ENCODE data around the gene TMEM269. TPM values are rescaled to one million over a fixed set of nuclear protein-coding genes. Genes with fewer than 3 reads are reported as not detected.
"Not testable (repeated sequence)": the region's sequence is repeated elsewhere in the genome, so short reads cannot be mapped to it uniquely, and the experiment has no call there.

Gene TMEM269
- total RNA-seq, 1 experiment from 2014 or later, result not detected

DNA sequence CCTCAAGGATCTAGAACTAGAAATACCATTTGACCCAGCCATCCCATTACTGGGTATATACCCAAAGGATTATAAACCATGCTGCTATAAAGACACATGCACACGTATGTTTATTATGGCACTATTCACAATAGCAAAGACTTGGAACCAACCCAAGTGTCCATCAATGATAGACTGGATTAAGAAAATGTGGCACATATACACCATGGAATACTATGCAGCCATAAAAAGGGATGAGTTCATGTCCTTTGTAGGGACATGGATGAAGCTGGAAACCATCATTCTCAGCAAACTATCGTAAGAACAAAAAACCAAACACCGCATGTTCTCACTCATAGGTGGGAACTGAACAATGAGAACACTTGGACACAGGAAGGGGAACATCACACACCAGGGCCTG, 30.0 kb downstream of the TMEM269 start:
- DNase-seq (ENCODE audit: low spot score); in situ Hi-C loops (cut with HindIII; ENCODE audit: low sequenced_read_pairs): not testable (repeated sequence)

DNA sequence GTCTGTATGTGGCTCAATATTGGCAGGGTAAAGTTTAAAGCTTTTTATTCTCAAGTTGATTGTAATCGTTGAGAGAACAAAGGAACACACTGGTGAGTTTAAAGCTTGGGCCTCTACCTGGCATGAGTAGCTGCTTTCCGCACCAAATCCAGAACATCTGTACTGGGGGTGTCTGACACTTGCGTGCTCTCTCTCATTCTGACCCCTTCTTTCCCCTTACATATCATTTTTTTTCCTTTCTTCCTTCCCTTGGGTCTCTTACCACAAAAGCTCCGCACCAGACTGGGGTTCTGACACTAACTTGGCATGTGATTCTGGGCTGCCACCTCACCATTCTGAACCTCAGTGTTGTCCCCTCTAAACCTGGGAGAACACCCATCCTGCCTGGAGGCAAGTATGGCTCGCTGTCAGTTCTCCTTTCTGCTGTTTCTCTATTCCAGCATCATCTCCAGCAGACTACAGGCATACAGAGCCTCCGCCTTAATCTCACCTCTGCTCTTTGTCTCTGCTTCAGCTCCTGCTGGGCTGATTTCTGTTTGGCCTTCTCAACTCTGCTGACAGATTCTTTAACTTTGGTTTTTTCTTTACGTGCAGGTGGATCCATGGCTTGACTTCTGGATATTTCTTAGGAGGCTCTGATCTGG, 31.3 kb downstream of the TMEM269 start:
- in situ Hi-C loops (cut with HindIII; ENCODE audit: low sequenced_read_pairs), result no loop called here
- no peak for DNase-seq (ENCODE audit: low spot score)

DNA sequence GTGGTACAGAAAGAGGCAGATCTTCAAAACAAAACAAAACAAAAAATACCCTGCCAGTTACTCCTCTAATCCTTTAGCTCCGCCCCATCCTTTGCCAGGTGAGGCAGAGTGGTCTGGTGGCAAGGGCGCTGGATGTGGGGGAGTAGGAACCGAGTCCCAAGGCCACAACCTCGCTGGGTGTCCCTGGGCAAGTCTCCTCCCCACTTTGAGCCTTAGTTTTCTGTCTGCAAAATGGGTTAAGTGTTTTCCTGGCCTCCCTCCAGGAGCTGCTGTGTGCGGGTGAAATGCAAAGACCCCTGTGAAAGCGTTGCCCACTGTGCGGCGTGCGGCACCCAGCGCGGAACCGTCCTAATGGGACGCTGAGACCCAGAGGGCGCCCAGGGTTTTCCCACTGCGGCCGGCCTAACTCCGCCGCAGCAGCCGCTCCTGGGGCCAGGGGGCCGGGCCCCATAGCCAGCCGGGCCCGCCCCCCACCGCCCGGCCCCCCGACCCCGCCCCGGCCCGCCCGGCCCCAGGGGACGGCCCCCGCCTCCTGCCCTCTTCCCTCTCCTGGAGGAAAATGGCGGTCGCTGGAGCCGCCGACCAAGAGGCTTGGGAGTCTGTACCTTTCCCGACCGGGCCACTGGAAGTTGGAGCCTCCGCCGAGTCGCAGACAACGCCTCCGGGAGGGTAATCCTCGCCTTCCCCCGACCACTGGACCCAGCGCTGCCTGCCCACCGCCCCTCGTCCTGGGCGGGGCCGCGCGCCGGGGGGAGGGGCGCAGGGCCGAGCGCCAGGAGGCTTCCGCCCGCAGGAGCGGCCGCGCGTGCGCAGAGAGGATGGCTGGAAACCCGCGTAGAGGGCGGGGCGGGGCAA, 32.0 kb downstream of the TMEM269 start, which contains the start of the genes ERMAP and SVBP:
Gene ERMAP, plus strand, starts transcription at position 538 of the 855 bp plus-strand sequence. CDS start 13,327 bp downstream, outside the sequence.
Gene SVBP, minus strand, starts transcription at position 813 of the 855 bp plus-strand sequence. CDS start 853 bp downstream, outside the sequence.
- in situ Hi-C loops (cut with HindIII; ENCODE audit: low sequenced_read_pairs), result no loop called here

DNA sequence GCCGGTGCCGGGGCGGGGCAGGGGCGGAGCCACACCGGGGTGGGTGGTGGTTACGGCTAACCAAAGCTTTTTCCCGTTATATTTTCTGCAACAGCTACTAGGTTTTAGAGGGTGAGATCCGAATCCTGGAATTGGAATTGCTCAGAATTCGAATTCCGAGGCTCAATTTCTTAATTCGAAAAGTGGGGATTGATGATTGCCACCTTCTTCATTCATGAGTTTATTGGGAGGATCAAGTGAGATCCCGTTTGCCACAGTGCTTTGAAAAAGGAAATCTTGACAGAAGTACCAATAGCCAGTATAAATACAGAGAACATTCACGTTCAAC, 32.6 kb downstream of the TMEM269 start:
- no peak for DNase-seq (ENCODE audit: low spot score)
- in situ Hi-C loops (cut with HindIII; ENCODE audit: low sequenced_read_pairs), result no loop called here

More for the DNA sequence above, 32.0 kb downstream of the TMEM269 start, which contains the start of the genes ERMAP and SVBP:
- peak; percentile 90 for DNase-seq (ENCODE audit: low spot score)

DNA sequence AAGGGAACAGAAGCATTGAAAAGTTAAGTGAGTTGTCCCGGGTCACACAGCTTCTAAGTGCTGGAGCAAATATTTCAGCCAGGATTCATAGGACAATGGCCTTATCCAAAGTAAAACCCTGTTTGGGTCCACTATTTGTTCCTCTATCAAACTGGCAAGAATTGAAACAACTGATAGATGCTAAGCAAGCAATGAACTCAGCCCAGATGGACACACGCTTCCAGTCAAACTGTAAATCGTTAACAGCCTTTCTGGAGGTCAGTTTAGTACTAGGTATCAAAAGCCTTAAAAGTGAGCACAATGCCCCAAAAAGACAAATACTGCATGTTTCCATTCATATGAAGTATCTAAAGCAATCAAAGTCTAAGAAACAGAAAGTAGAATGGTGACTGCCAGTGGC, 33.2 kb downstream of the TMEM269 start:
- no peak for DNase-seq (ENCODE audit: low spot score)
- in situ Hi-C loops (cut with HindIII; ENCODE audit: low sequenced_read_pairs), result no loop called here

DNA sequence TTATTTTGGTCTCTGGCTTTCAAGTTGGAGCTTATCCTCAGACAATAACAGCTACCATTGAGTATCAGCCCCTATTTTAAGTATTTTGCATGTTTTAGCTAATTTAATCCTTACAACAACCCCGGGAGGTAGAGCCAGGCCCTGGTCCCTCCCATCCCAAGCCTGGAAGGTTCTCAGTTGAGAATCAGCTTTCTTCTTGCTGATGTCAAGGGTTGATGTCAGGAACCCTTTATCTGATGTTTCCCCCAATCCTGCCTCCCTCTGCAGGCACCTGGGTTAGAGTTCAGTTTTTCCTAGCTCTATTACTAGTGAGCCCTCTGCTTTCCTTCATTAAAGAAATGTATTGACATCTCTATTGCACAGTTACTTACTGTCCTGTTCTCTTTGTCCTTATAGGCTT, 36.0 kb downstream of the TMEM269 start:
- in situ Hi-C loops (cut with HindIII; ENCODE audit: low sequenced_read_pairs), result no loop called here
- no peak for DNase-seq (ENCODE audit: low spot score)

DNA sequence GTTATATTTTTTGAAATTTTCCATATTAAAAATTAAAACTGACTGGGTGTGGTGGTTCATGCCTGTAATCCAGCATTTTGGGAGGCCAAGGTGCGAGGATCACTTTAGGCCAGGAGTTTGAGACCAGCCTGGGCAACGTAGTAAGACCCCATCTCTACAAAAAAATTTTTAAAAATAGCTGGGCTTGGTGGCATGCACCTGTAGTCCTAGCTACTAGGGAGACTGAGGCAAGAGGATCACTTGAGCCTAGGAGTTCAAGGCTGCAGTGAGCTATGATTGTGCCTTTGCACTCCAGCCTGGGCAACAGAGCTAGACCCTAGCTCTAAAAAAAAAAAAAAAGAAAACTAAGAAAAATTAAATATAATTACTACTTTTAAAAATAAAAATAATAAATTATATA, 36.9 kb downstream of the TMEM269 start:
- no peak for DNase-seq (ENCODE audit: low spot score)
- in situ Hi-C loops (cut with HindIII; ENCODE audit: low sequenced_read_pairs), result no loop called here

DNA sequence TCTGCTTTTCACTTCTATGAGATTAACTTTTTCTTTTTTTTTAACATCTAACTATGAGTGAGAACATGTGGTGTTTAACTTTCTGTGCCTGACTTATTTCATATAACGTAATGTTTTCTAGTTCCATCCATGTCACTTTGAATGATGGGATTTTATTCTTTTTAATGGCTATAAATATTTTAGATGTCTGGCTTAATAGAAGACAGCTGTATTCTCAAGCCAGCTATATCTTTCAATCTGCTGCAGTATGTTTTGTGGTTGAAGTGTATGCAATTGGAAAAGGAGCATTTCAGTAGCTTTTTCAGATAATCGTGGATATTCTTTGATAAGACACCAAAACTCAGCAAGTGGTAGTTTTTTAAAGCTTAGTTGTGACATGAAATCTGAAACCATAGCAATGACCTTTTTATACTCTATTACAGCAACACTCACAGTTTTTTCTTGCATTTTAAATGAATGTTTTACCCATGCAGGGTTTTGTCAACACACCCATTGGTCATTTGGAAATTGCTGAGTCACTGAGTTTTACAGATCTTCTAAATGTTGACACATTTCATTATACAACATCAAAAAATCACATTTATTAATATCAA, 38.1 kb downstream of the TMEM269 start:
- DNase-seq (ENCODE audit: low spot score), result no peak
- in situ Hi-C loops (cut with HindIII; ENCODE audit: low sequenced_read_pairs), result no loop called here

DNA sequence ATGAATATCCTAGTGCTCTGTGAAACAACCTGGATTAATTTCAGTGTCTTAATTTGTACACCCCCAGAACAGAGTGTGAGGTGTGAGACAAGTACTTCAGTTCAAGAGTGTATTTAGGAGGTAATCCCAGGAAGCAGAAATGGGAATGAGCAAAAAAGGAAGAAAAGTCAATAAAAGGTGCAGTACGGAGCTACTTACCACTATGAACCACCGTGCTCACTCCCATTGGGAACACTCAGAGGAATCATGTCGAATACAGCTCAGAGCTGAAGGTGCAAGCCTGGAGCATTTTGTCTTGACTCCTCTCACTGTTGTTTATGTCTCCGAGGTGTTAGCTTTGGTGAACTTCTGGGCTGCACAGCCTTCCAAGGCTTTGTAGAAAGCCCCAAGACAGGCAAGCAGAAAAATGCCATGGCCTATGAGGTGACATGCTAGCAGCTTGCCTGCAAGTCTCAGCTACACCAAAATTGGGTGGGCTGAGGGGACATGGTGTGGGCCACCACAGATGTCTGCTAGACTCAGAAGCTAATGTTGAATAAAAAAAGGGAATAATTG, 39.8 kb downstream of the TMEM269 start:
- in situ Hi-C loops (cut with HindIII; ENCODE audit: low sequenced_read_pairs), result no loop called here
- no peak for DNase-seq (ENCODE audit: low spot score)

DNA sequence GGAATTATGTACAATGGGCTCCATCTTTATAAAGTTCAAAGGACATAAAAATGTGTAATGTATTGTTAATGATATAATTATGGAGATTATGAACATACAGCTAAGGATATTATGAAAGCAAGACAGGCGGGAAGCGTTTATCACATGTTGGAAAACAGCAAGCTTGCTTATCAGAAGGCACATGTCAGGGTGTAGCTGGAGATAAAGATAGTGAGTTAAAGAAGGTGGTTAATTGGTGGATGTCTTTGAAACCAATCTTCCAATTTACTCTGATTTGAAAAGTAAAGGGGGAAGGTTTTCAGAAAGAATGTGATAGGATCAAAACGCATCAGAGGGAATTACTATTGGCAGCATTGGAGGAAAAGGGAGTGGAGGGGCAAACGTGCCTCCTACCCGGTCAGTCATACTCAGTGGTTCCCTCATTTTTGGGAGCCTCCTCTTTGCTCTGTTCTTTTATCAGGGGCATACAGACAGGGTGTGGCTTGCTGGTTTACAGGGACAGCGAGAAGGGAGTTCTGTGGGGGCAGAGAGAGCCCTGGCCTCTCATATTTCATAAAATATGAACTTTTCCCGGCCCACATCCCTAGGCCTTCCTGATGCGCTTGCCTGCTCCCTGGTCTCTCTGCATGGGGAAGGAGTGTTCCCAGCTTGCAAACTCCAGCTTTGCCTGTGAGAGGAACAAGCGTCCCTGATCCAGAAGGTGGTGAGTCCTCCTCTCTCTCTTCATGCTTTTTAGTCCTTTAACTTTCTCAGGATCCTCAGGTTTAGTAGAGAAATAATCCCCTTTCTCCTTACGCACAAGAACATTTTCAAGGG, 40.5 kb downstream of the TMEM269 start:
- in situ Hi-C loops (cut with HindIII; ENCODE audit: low sequenced_read_pairs), result no loop called here
- DNase-seq (ENCODE audit: low spot score), result no peak

DNA sequence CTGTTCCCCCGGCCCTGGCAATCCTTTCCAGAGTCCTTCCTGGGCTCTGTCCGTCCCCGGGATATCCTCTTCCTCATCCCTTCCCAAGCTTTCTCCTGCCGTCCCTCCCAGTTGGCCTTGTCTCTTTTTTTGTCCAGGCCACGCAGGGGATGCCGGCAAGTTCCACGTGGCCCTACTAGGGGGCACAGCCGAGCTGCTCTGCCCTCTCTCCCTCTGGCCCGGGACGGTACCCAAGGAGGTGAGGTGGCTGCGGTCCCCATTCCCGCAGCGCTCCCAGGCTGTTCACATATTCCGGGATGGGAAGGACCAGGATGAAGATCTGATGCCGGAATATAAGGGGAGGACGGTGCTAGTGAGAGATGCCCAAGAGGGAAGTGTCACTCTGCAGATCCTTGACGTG, 45.8 kb downstream of the TMEM269 start:
- no peak for DNase-seq (ENCODE audit: low spot score)
- in situ Hi-C loops (cut with HindIII; ENCODE audit: low sequenced_read_pairs), result no loop called here

DNA sequence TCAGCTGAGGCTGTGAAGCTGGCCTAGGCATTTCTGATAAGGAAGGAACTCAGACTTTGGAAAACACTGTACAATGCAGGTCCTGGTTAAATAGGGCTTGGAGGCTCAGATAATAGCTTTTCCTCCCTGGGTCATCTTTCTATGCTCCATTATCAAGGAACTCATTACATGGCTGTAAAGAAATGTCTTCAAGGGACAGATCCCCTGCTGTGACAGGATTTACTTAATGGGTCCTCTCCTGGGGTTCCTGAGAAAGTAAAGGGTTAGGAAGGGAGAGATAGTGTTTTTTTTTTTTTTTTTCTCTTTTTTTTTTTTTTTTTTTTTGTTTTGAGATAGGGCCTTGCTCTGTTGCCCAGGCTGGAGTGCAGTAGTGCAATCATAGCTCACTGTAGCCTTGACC, 46.5 kb downstream of the TMEM269 start:
- DNase-seq (ENCODE audit: low spot score), result no peak
- in situ Hi-C loops (cut with HindIII; ENCODE audit: low sequenced_read_pairs), result no loop called here

DNA sequence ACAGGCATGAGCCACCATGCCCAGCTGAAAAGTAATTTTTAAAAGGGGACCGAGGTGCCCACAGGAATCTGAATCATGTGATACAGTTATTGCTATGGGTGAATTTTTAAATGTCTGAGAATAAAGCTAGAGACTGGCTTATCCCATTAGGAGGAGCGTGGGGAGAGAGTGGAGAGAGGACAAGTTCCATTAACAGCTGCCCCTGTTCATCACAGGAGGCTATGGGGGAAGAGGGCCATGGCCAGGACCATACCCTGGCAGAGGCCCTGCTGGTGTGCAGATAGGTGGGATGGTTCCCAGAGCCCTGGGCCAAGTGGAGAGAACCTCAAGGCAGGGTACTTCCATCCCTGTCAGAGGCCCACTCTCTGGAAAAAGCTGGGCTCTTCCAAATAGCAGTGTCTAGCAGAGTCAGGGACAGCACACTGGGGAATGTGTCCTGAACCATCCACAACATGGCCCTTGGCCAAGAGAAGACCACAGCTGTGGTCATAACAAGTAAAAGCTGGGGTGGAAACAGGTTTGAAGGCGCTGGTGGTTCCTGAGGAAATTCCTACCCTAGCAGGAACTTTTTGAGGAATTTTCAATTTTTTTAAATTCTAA, 48.0 kb downstream of the TMEM269 start:
- no peak for DNase-seq (ENCODE audit: low spot score)
- in situ Hi-C loops (cut with HindIII; ENCODE audit: low sequenced_read_pairs), result no loop called here

DNA sequence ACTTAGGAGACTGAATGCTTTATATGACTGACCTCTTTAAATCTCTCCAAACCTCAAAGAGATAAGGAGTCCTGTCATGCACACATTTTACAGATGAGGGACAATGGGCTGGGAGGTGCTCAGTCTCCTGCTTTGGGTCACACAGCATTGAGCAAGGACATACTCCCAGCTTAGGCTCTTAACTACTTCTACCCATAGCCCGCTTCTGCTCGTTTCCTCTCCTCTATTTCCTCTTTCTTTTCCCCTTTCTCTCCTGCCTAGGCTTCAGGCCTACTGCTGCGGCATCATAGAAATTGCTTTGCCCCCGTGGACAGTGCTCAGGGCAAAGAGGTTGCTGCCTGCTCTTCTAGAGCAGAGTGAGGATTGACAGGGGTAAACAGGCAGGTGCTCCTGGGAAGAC, 49.2 kb downstream of the TMEM269 start:
- in situ Hi-C loops (cut with HindIII; ENCODE audit: low sequenced_read_pairs), result no loop called here
- DNase-seq (ENCODE audit: low spot score), result no peak

DNA sequence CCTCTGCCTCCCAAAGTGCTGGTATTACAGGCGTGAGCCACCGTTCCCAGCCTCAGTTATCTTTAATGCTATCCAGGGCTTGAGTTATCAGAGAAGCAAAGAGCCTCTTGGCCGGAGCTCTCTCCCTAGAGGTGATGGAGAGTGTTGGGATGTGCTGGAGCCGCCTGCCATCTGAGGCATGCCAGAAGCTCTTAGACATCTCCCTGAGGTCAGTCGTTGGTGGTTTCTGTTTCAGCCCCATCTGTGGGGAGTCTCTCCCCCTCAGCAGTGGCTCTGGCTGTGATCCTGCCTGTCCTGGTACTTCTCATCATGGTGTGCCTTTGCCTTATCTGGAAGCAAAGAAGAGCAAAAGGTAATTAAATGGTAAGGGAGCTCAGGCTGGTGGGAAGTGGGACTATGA, 50.0 kb downstream of the TMEM269 start:
- in situ Hi-C loops (cut with HindIII; ENCODE audit: low sequenced_read_pairs), result no loop called here
- no peak for DNase-seq (ENCODE audit: low spot score)

DNA sequence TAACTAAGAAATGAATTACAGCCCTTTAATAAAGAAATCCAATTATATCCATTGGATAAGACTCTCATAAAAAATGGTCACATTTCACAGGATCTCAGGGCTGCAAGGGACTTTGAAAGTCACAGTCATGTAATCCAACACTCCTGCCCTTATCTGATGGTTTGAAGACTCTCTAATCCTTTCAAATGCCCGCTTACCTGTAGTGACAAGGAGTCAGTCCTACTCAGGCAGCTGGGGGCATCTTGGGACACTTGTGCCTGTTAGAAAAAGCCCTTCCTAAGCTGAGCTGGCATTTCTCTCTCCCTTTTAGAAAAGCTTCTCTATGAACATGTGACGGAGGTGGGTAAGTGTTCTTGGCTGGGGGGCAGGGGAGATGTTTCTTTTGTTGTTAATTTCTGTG, 50.6 kb downstream of the TMEM269 start:
- in situ Hi-C loops (cut with HindIII; ENCODE audit: low sequenced_read_pairs), result no loop called here
- no peak for DNase-seq (ENCODE audit: low spot score)

DNA sequence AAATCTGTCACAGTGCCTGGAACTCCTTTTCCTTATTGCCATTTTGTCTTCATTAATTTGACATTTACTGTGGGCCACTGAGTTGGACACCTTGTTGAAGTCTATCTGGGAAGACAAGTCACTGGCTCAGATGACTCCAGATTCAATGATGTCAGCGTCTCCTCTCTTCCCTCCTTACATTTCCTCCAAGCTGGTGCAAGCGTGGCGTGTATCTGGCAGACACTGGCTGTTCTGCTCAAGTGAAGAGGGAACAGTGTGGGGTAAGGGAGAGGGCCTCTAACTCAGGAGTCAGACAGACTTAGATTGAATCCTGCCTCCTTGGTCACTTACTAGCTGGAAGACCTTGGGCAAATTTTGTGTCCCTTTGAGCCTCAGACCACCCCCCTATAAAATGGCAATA, 52.9 kb downstream of the TMEM269 start:
- no peak for DNase-seq (ENCODE audit: low spot score)
- in situ Hi-C loops (cut with HindIII; ENCODE audit: low sequenced_read_pairs), result no loop called here

DNA sequence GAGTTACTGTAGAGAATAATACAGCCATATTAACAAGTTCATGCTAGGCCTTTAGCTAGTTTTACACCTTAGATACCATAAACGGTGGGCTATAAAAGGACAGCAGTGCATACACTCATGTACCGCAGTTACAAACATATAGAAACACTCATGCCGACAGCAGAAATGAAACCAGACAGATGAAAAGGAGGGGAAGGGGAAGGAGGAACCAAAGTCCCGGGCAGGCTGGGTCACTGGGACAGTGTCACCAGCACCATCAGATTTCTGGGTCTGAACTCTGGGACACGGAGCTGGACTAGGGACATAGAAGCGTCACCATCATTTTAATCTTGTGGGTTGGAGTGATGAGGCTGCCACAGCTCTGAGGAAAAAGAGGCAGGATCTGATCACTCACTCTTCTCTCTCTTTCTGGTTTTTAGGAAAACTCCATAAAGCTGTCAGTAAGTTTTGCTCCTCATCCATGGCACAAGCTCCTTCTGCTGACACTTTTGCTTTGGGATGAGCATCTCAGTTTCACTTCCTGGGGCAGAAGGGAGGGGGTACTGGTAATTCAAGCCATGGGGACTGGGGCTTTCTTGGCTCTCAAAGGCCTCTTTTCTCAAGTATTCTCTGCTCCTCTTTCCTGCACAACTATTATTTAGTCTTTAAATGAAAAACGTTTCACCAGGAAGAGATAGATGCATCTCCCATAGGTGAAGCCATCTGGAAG, 53.8 kb downstream of the TMEM269 start:
- in situ Hi-C loops (cut with HindIII; ENCODE audit: low sequenced_read_pairs), result no loop called here
- no peak for DNase-seq (ENCODE audit: low spot score)

Measured in G401 (cell line).